ENCODE results near the gene FMN1. TPM values are rescaled to one million over a fixed set of nuclear protein-coding genes. Genes with fewer than 3 reads are reported as not detected.
A peak's percentile ranks its signal among the peaks of the same experiment; 100 is the strongest.
"Not testable (repeated sequence)": the region's sequence is repeated elsewhere in the genome, so short reads cannot be mapped to it uniquely, and the experiment has no call there.

FMN1 gene
- total and polyA plus RNA-seq, 7 donors, result 0.21 to 20.0 (median 2.5) TPM

- ATAC-seq (no peak), DNase-seq (no peak)
- intact Hi-C loops (cut with DNase I), result loop anchor here in 1 of 2 donors (10.0 kb wide), 1 partner anchor 185 kb away; no protein-coding TSS in a partner anchor
- Histone ChIP-seq H3K9me3 (no peaks in the 10 kb centered on the region), H3K4me1 (no peaks in the 10 kb centered on the region), H3K4me3 (no peak overlapping the region), H3K27ac (no peak overlapping the region), H3K36me3 (ENCODE audit: insufficient read depth in 1 of 2, low read depth in 1 of 2) (no peaks in the 10 kb centered on the region), H3K27me3 (ENCODE audit: insufficient read depth in 3 of 3, low read length in 2 of 3) (no peaks in the 10 kb centered on the region)
- no peak for TF ChIP-seq CTCF (IDR thresholded peaks at IDR 0.05)
- WGBS, 3 donors, result 87 to 91% (median 89%) methylated on average over 11 of the region's 11 CpGs
Observed at GRCh38 chr15:32849769-32850668, 344.5 kb downstream of the FMN1 start.

GRCh38 chr15:32846671-32847070, 347.8 kb downstream of the FMN1 start:
- 90 to 97% (median 97%) methylated on average over 2 of the region's 2 CpGs for WGBS, 3 donors
- H3K27me3 ChIP-seq (ENCODE audit: insufficient read depth in 3 of 3, low read length in 2 of 3); H3K4me3 ChIP-seq; H3K4me1 ChIP-seq; ATAC-seq; DNase-seq; H3K9me3 ChIP-seq; H3K27ac ChIP-seq; H3K36me3 ChIP-seq (ENCODE audit: insufficient read depth in 1 of 2, low read depth in 1 of 2): not testable (repeated sequence)
- intact Hi-C loops (cut with DNase I), result loop anchor here in 1 of 2 donors (10.0 kb wide), 1 partner anchor 182 kb away; no protein-coding TSS in a partner anchor

GRCh38 chr15:32844118-32844711, 350.3 kb downstream of the FMN1 start:
- Histone ChIP-seq H3K36me3 (ENCODE audit: insufficient read depth in 1 of 2, low read depth in 1 of 2) (no peaks in the 10 kb centered on the region), H3K4me3 (no peak overlapping the region), H3K9me3 (no peaks in the 10 kb centered on the region), H3K27ac (no peak overlapping the region), H3K4me1 (no peaks in the 10 kb centered on the region), H3K27me3 (ENCODE audit: insufficient read depth in 3 of 3, low read length in 2 of 3) (peaks cover 0 to 2% (median 0%) of the 10 kb centered on the region in 3 donors)
- no peak for DNase-seq
- intact Hi-C loops (cut with DNase I), result loop anchor here in 1 of 2 donors (10.0 kb wide), 1 partner anchor 179 kb away; no protein-coding TSS in a partner anchor
- no peak for ATAC-seq
- peak; percentile 46 for TF ChIP-seq CTCF (IDR thresholded peaks at IDR 0.05)
- WGBS, 3 donors, result 73 to 77% (median 74%) methylated on average over 2 of the region's 2 CpGs

- Histone ChIP-seq H3K9me3 (no peaks in the 10 kb centered on the region), H3K4me1 (no peaks in the 10 kb centered on the region), H3K27me3 (ENCODE audit: insufficient read depth in 3 of 3, low read length in 2 of 3) (peaks cover 0 to 2% (median 0%) of the 10 kb centered on the region in 3 donors), H3K36me3 (ENCODE audit: insufficient read depth in 1 of 2, low read depth in 1 of 2) (no peaks in the 10 kb centered on the region), H3K27ac (no peak overlapping the region), H3K4me3 (no peak overlapping the region)
- no peak for DNase-seq
- intact Hi-C loops (cut with DNase I), result loop anchor here in 1 of 2 donors (10.0 kb wide), 1 partner anchor 179 kb away; no protein-coding TSS in a partner anchor
- ATAC-seq, result no peak
- TF ChIP-seq CTCF (IDR thresholded peaks at IDR 0.05), result no peak
- 66 to 70% (median 67%) methylated on average over 6 of the region's 6 CpGs for WGBS, 3 donors
Observed at GRCh38 chr15:32843219-32843815, 351.2 kb downstream of the FMN1 start.

GRCh38 chr15:32842081-32842480, 352.4 kb downstream of the FMN1 start:
- intact Hi-C loops (cut with DNase I), result loop anchor here in 1 of 2 donors (10.0 kb wide), 1 partner anchor 177 kb away; no protein-coding TSS in a partner anchor

More at GRCh38 chr15:32842081-32842480, 352.4 kb downstream of the FMN1 start:
- no peak for TF ChIP-seq CTCF (IDR thresholded peaks at IDR 0.05)
- ATAC-seq (no peak), DNase-seq (no peak)
- Histone ChIP-seq H3K4me3 (no peak overlapping the region), H3K36me3 (ENCODE audit: insufficient read depth in 1 of 2, low read depth in 1 of 2) (no peaks in the 10 kb centered on the region), H3K9me3 (no peaks in the 10 kb centered on the region), H3K4me1 (no peaks in the 10 kb centered on the region), H3K27ac (no peak overlapping the region), H3K27me3 (ENCODE audit: insufficient read depth in 3 of 3, low read length in 2 of 3) (peaks cover 0 to 2% (median 2%) of the 10 kb centered on the region in 3 donors)
- WGBS, 3 donors, result 64 to 66% (median 65%) methylated on average over 6 of the region's 6 CpGs

Measured in psoas muscle (tissue), 8 donors.